Measurements from ENCODE around the gene DENND2C. TPM values are rescaled to one million over a fixed set of nuclear protein-coding genes. Genes with fewer than 3 reads are reported as not detected.

DENND2C gene
- total RNA-seq (2012; rRNA removed): 3.0 and 3.3 TPM in 2 replicates

- no peaks in the 10 kb centered on the region for H3K36me3 ChIP-seq (ENCODE audit: insufficient read depth, low read length)
- H3K9ac ChIP-seq (ENCODE audit: low read depth, low read length): peak within 1 kb of the TSS; percentile 88
- H3K4me1 ChIP-seq (ENCODE audit: control insufficient read depth, insufficient read depth, low read length): peaks cover 7% of the 10 kb centered on the region
- H3K4me2 ChIP-seq (ENCODE audit: low read length): peak within 1 kb of the TSS; percentile 96
- peak within 1 kb of the TSS; percentile 83 for H3K4me3 ChIP-seq (ENCODE audit: low read length)
- no peaks in the 10 kb centered on the region for H3K9me3 ChIP-seq (replicated peaks; ENCODE audit: low read length)
- H3K27me3 ChIP-seq (ENCODE audit: control insufficient read depth, insufficient read depth, low read length): peaks cover 8% of the 10 kb centered on the region
Observed at GRCh38 chr1:114669562-114670082, at the start of gene DENND2C. DENND2C (minus strand) TSS chr1:114670049; CDS start chr1:114625984, 44,065 bp downstream.

GRCh38 chr1:114719424-114719787, 49.6 kb upstream of the DENND2C start:
- no peaks in the 10 kb centered on the region for H3K9me3 ChIP-seq (replicated peaks; ENCODE audit: low read length)
- H3K4me1 ChIP-seq (ENCODE audit: control insufficient read depth, insufficient read depth, low read length): peaks cover 12% of the 10 kb centered on the region
- peaks cover 73% of the 10 kb centered on the region for H3K36me3 ChIP-seq (ENCODE audit: insufficient read depth, low read length)
- no peaks in the 10 kb centered on the region for H3K27me3 ChIP-seq (ENCODE audit: control insufficient read depth, insufficient read depth, low read length)
- no peak overlapping the region for H3K4me2 ChIP-seq (ENCODE audit: low read length)
- no peak overlapping the region for H3K9ac ChIP-seq (ENCODE audit: low read depth, low read length)
- H3K4me3 ChIP-seq (ENCODE audit: low read length): no peak overlapping the region

- H3K4me3 ChIP-seq (ENCODE audit: low read length): no peak overlapping the region
- H3K36me3 ChIP-seq (ENCODE audit: insufficient read depth, low read length): peaks cover 72% of the 10 kb centered on the region
- no peaks in the 10 kb centered on the region for H3K9me3 ChIP-seq (replicated peaks; ENCODE audit: low read length)
- no peak overlapping the region for H3K4me2 ChIP-seq (ENCODE audit: low read length)
- peaks cover 14% of the 10 kb centered on the region for H3K4me1 ChIP-seq (ENCODE audit: control insufficient read depth, insufficient read depth, low read length)
- H3K9ac ChIP-seq (ENCODE audit: low read depth, low read length): no peak overlapping the region
- no peaks in the 10 kb centered on the region for H3K27me3 ChIP-seq (ENCODE audit: control insufficient read depth, insufficient read depth, low read length)
Observed at GRCh38 chr1:114718661-114719423, 49.0 kb upstream of the DENND2C start.

- Histone ChIP-seq H3K9ac (ENCODE audit: low read depth, low read length) (peak within 1 kb of the TSS; percentile 97), H3K9me3 (replicated peaks; ENCODE audit: low read length) (no peaks in the 10 kb centered on the region), H3K4me1 (ENCODE audit: control insufficient read depth, insufficient read depth, low read length) (peaks cover 14% of the 10 kb centered on the region), H3K27me3 (ENCODE audit: control insufficient read depth, insufficient read depth, low read length) (no peaks in the 10 kb centered on the region), H3K36me3 (ENCODE audit: insufficient read depth, low read length) (peaks cover 72% of the 10 kb centered on the region), H3K4me3 (ENCODE audit: low read length) (peak within 1 kb of the TSS; percentile 80), H3K4me2 (ENCODE audit: low read length) (peak within 1 kb of the TSS; percentile 89)
Observed at GRCh38 chr1:114716304-114717170, 46.7 kb upstream of the DENND2C start, which contains the start of gene NRAS. NRAS (minus strand) TSS chr1:114716771; CDS start chr1:114716160, 611 bp downstream.

- Histone ChIP-seq H3K27me3 (ENCODE audit: control insufficient read depth, insufficient read depth, low read length) (no peaks in the 10 kb centered on the region), H3K9me3 (replicated peaks; ENCODE audit: low read length) (no peaks in the 10 kb centered on the region), H3K4me1 (ENCODE audit: control insufficient read depth, insufficient read depth, low read length) (peaks cover 14% of the 10 kb centered on the region), H3K9ac (ENCODE audit: low read depth, low read length) (peak overlapping the region; percentile 97), H3K4me2 (ENCODE audit: low read length) (peak overlapping the region; percentile 89), H3K36me3 (ENCODE audit: insufficient read depth, low read length) (peaks cover 71% of the 10 kb centered on the region), H3K4me3 (ENCODE audit: low read length) (peak overlapping the region; percentile 80)
Observed at GRCh38 chr1:114715952-114716303, 46.1 kb upstream of the DENND2C start.

- Histone ChIP-seq H3K9me3 (replicated peaks; ENCODE audit: low read length) (no peaks in the 10 kb centered on the region), H3K36me3 (ENCODE audit: insufficient read depth, low read length) (peaks cover 67% of the 10 kb centered on the region), H3K4me2 (ENCODE audit: low read length) (no peak overlapping the region), H3K27me3 (ENCODE audit: control insufficient read depth, insufficient read depth, low read length) (no peaks in the 10 kb centered on the region), H3K4me1 (ENCODE audit: control insufficient read depth, insufficient read depth, low read length) (peaks cover 14% of the 10 kb centered on the region), H3K9ac (ENCODE audit: low read depth, low read length) (no peak overlapping the region), H3K4me3 (ENCODE audit: low read length) (no peak overlapping the region)
Observed at GRCh38 chr1:114712977-114713376, 43.1 kb upstream of the DENND2C start.

- Histone ChIP-seq H3K9me3 (replicated peaks; ENCODE audit: low read length) (no peaks in the 10 kb centered on the region), H3K9ac (ENCODE audit: low read depth, low read length) (no peak overlapping the region), H3K4me3 (ENCODE audit: low read length) (no peak overlapping the region), H3K27me3 (ENCODE audit: control insufficient read depth, insufficient read depth, low read length) (no peaks in the 10 kb centered on the region), H3K36me3 (ENCODE audit: insufficient read depth, low read length) (peaks cover 83% of the 10 kb centered on the region), H3K4me1 (ENCODE audit: control insufficient read depth, insufficient read depth, low read length) (peaks cover 5% of the 10 kb centered on the region), H3K4me2 (ENCODE audit: low read length) (no peak overlapping the region)
Observed at GRCh38 chr1:114710360-114710759, 40.5 kb upstream of the DENND2C start.

- H3K4me1 ChIP-seq (ENCODE audit: control insufficient read depth, insufficient read depth, low read length): no peaks in the 10 kb centered on the region
- H3K27me3 ChIP-seq (ENCODE audit: control insufficient read depth, insufficient read depth, low read length): no peaks in the 10 kb centered on the region
- H3K36me3 ChIP-seq (ENCODE audit: insufficient read depth, low read length): peaks cover 75% of the 10 kb centered on the region
- H3K4me2 ChIP-seq (ENCODE audit: low read length): no peak overlapping the region
- H3K4me3 ChIP-seq (ENCODE audit: low read length): no peak overlapping the region
- H3K9ac ChIP-seq (ENCODE audit: low read depth, low read length): no peak overlapping the region
- no peaks in the 10 kb centered on the region for H3K9me3 ChIP-seq (replicated peaks; ENCODE audit: low read length)
Observed at GRCh38 chr1:114707604-114708003, 37.8 kb upstream of the DENND2C start.

- Histone ChIP-seq H3K4me2 (ENCODE audit: low read length) (no peak overlapping the region), H3K4me3 (ENCODE audit: low read length) (no peak overlapping the region), H3K9ac (ENCODE audit: low read depth, low read length) (no peak overlapping the region), H3K36me3 (ENCODE audit: insufficient read depth, low read length) (peaks cover 38% of the 10 kb centered on the region), H3K27me3 (ENCODE audit: control insufficient read depth, insufficient read depth, low read length) (no peaks in the 10 kb centered on the region), H3K9me3 (replicated peaks; ENCODE audit: low read length) (no peaks in the 10 kb centered on the region), H3K4me1 (ENCODE audit: control insufficient read depth, insufficient read depth, low read length) (no peaks in the 10 kb centered on the region)
Observed at GRCh38 chr1:114703242-114703641, 33.4 kb upstream of the DENND2C start.

- no peak overlapping the region for H3K9ac ChIP-seq (ENCODE audit: low read depth, low read length)
- no peak overlapping the region for H3K4me2 ChIP-seq (ENCODE audit: low read length)
- H3K4me1 ChIP-seq (ENCODE audit: control insufficient read depth, insufficient read depth, low read length): no peaks in the 10 kb centered on the region
- no peaks in the 10 kb centered on the region for H3K27me3 ChIP-seq (ENCODE audit: control insufficient read depth, insufficient read depth, low read length)
- H3K4me3 ChIP-seq (ENCODE audit: low read length): no peak overlapping the region
- H3K36me3 ChIP-seq (ENCODE audit: insufficient read depth, low read length): peaks cover 33% of the 10 kb centered on the region
- no peaks in the 10 kb centered on the region for H3K9me3 ChIP-seq (replicated peaks; ENCODE audit: low read length)
Observed at GRCh38 chr1:114702737-114703136, 32.9 kb upstream of the DENND2C start.

- Histone ChIP-seq H3K27me3 (ENCODE audit: control insufficient read depth, insufficient read depth, low read length) (no peaks in the 10 kb centered on the region), H3K4me3 (ENCODE audit: low read length) (no peak overlapping the region), H3K9ac (ENCODE audit: low read depth, low read length) (no peak overlapping the region), H3K4me2 (ENCODE audit: low read length) (no peak overlapping the region), H3K36me3 (ENCODE audit: insufficient read depth, low read length) (peaks cover 25% of the 10 kb centered on the region), H3K4me1 (ENCODE audit: control insufficient read depth, insufficient read depth, low read length) (no peaks in the 10 kb centered on the region), H3K9me3 (replicated peaks; ENCODE audit: low read length) (no peaks in the 10 kb centered on the region)
Observed at GRCh38 chr1:114701931-114702330, 32.1 kb upstream of the DENND2C start.
